Brain microvascular endothelial cell (primary cell): Measurements from ENCODE around the gene ABLIM2.

Experiments
- DNase-seq: peaks from one replicate; pipeline ENCODE4 v3.0.0-alpha.2; 2020
- H3K27ac ChIP-seq: fragments of 250-450 bp; sonication (Bioruptor Pico); 2 replicates; pipeline ENCODE4 v1.5.1; 2020; ENCODE audit warnings: mild to moderate bottlenecking, moderate library complexity
- H3K27me3 ChIP-seq: fragments of 250-450 bp; sonication (Bioruptor Pico); replicated peaks from 2 replicates; pipeline ENCODE4 v1.5.1; 2020; ENCODE audit warnings: mild to moderate bottlenecking
- H3K36me3 ChIP-seq: fragments of 250-450 bp; sonication (Bioruptor Pico); replicated peaks from 2 replicates; pipeline ENCODE4 v1.5.1; 2020; ENCODE audit warnings: mild to moderate bottlenecking
- H3K4me3 ChIP-seq: 2 replicates; pipeline ENCODE4 v1.5.1; 2011; ENCODE audit warnings: low read depth, mild to moderate bottlenecking, control low read depth, low read length, moderate library complexity
- CTCF ChIP-seq: IDR thresholded peaks from 2 replicates; pipeline ENCODE4 v1.5.1; 2011; ENCODE audit warnings: low read depth, mild to moderate bottlenecking, moderate library complexity, low read length, control low read depth, inconsistent platforms; ENCODE audit errors: missing control alignments
- in situ Hi-C: cut with HindIII; loops from 2 replicates; pipeline ENCODE4 v1.10.0; 2017; ENCODE audit warnings: low sequenced_read_pairs, low pct_ligation_motif_present

Gene ABLIM2

DNA sequence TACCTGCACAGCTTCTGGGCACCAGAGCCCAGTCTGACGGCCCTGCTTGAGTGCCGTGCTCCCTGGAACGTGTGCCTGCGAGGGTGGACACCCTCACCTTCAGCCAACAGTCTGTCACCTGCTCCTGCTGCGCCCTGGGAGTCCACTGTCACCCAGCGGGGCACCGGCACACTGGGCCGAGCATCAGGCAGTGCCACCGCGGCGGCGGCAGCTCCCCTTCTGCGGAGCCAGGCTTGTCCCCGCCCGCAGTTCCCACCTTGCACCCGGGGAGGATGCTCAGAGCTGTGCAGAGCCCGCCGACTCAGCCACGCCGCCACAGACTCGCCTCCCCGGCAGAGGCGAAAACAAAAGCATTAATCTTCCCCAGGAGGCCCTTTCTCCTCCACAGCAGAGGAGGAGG is 86.8 kb downstream of the ABLIM2 start:
- no peak overlapping the region for H3K27ac ChIP-seq
- in situ Hi-C loops = no loop called here
- no peaks in the 10 kb centered on the region for H3K36me3 ChIP-seq
- no peak overlapping the region for H3K4me3 ChIP-seq
- no peak for TF ChIP-seq CTCF
- no peak for DNase-seq
- peaks cover 4% of the 10 kb centered on the region for H3K27me3 ChIP-seq

- no peak for TF ChIP-seq CTCF
- H3K27me3 ChIP-seq = peaks cover 4% of the 10 kb centered on the region
- no peaks in the 10 kb centered on the region for H3K36me3 ChIP-seq
- no peak for DNase-seq
- no peak overlapping the region for H3K4me3 ChIP-seq
- no peak overlapping the region for H3K27ac ChIP-seq
- in situ Hi-C loops = no loop called here
Observed at GRCh38 chr4:8070736-8071718, 87.6 kb downstream of the ABLIM2 start.

- Histone ChIP-seq H3K27ac (no peak overlapping the region), H3K27me3 (peaks cover 4% of the 10 kb centered on the region), H3K4me3 (no peak overlapping the region), H3K36me3 (no peaks in the 10 kb centered on the region)
- no peak for TF ChIP-seq CTCF
- DNase-seq = no peak
- in situ Hi-C loops = no loop called here
Observed at GRCh38 chr4:8069102-8069752, 89.4 kb downstream of the ABLIM2 start.

DNA sequence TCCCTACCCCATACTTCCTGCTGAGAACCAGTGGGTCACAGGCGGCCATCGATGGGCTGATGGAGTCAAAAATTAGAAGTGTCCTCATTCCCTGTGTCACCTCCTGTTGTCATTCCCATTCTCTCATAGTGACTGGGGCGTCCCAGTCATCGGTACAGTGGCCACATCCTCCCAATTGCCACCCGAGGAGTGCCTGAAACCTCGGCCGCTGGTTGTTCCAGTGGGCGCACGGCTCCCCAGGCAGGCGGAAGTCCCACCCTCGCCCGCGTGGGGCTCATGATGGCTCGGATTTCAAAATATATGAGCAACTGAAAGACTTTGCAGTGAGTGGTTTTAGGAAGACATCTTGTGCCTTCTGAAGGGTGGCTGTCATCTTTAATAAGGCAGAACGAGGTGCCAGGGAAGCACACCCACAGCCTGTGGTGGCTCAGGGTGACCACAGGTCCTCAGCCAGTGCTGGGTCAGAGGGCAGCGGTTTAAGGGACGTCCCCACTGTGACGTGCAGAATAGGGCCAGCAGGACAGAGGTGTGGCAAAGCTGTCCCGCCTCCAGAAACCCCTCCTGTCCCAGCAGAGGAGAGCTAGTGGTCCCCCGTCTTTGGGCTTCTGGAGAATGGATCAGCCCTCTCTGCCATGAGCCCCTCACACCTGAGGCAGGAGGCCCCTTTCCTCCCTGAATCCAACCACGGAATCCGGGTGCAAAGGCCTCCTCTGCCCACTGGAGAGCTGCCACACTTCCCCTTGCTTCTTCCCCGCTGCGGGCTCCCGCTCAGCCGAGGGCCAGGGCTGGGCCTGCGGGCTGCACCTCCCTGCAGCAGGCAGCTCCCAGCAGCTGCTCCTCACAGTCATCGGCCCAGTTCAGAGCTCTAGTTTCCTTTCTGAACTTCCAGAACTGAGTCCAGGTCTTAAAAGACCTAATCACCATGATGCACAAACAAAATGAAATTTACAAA is 90.4 kb downstream of the ABLIM2 start:
- Histone ChIP-seq H3K36me3 (no peaks in the 10 kb centered on the region), H3K27ac (no peak overlapping the region), H3K27me3 (peaks cover 4% of the 10 kb centered on the region), H3K4me3 (no peak overlapping the region)
- no peak for TF ChIP-seq CTCF
- no peak for DNase-seq
- in situ Hi-C loops = no loop called here

GRCh38 chr4:8067274-8067936 is 91.2 kb downstream of the ABLIM2 start:
- peaks cover 4% of the 10 kb centered on the region for H3K27me3 ChIP-seq
- no peaks in the 10 kb centered on the region for H3K36me3 ChIP-seq
- TF ChIP-seq CTCF = no peak
- in situ Hi-C loops = no loop called here
- no peak overlapping the region for H3K27ac ChIP-seq
- no peak overlapping the region for H3K4me3 ChIP-seq
- no peak for DNase-seq
